K562 (cell line): ENCODE results near the gene MRPL38. TPM values are rescaled to one million over a fixed set of nuclear protein-coding genes. Genes with fewer than 3 reads are reported as not detected.
A peak's percentile ranks its signal among the peaks of the same experiment; 100 is the strongest.

Experiments used
- CEBPG ChIP-seq, 3 experiments: fragments of 200-800 bp in 1 of 3; sonication (Bioruptor generic) in 1 of 3; sonication (generic) in 1 of 3; formaldehyde crosslinking in 1 of 3; IDR thresholded peaks in 2 of 3; conservative IDR thresholded peaks in 1 of 3; 2 replicates each; pipeline versions ENCODE4 v1.6.1 to v1.8.0; 2016 to 2022; ENCODE audit warnings: missing compliant biosample characterization in 2 of 3, missing genetic modification characterization in 2 of 3, mild to moderate bottlenecking in 1 of 3, missing genetic modification reagents in 1 of 3
- COPS2 ChIP-seq: fragments of 450-650 bp; conservative IDR thresholded peaks from 2 replicates; pipeline ENCODE4 v1.6.1; 2016; ENCODE audit warnings: mild to moderate bottlenecking, moderate library complexity
- ERF ChIP-seq: fragments of 450-650 bp; formaldehyde crosslinking; IDR thresholded peaks from 2 replicates; pipeline ENCODE4 v1.4.0; 2020; ENCODE audit warnings: mild to moderate bottlenecking, mixed read lengths
- FOSL1 ChIP-seq: fragments of 200-800 bp; sonication (Bioruptor generic); conservative IDR thresholded peaks from 2 replicates; pipeline ENCODE4 v1.6.1; 2016; ENCODE audit warnings: missing genetic modification characterization, missing compliant biosample characterization
- GABPB1 ChIP-seq: sonication (generic); formaldehyde crosslinking; IDR thresholded peaks from 2 replicates; pipeline ENCODE4 v1.8.0; 2022; ENCODE audit warnings: mild to moderate bottlenecking, missing genetic modification reagents
- HMG20A ChIP-seq: fragments of 450-650 bp; formaldehyde crosslinking; conservative IDR thresholded peaks from 2 replicates; pipeline ENCODE4 v1.4.0; 2020; ENCODE audit warnings: mild to moderate bottlenecking, mixed read lengths
- KDM2B ChIP-seq: fragments of 250-450 bp; sonication (Bioruptor Pico); IDR thresholded peaks from 2 replicates; pipeline ENCODE4 v1.8.0; 2021; ENCODE audit warnings: mild to moderate bottlenecking, moderate library complexity
- MAFG ChIP-seq: fragments of 450-650 bp; conservative IDR thresholded peaks from 2 replicates; pipeline ENCODE4 v1.6.1; 2016; ENCODE audit warnings: missing genetic modification characterization, missing compliant biosample characterization
- MEF2D ChIP-seq: conservative IDR thresholded peaks from 2 replicates; pipeline ENCODE4 v1.6.1; 2016; ENCODE audit warnings: low read depth, missing genetic modification characterization, missing compliant biosample characterization
- NBN ChIP-seq: fragments of 450-650 bp; IDR thresholded peaks from 2 replicates; pipeline ENCODE4 v1.6.1; 2016; ENCODE audit warnings: low read depth, mild to moderate bottlenecking
- NFRKB ChIP-seq: fragments of 450-650 bp; IDR thresholded peaks from 2 replicates; pipeline ENCODE4 v1.6.1; 2016; ENCODE audit warnings: low read depth
- POLR3A ChIP-seq: IDR thresholded peaks from 2 replicates; pipeline ENCODE4 v1.6.1; 2011; ENCODE audit warnings: borderline replicate concordance, mild to moderate bottlenecking, moderate library complexity; ENCODE audit not compliant: insufficient read length, insufficient read depth; ENCODE audit errors: extremely low read depth
- RBM25 ChIP-seq: fragments of 200-400 bp; formaldehyde crosslinking; IDR thresholded peaks from 2 replicates; pipeline ENCODE4 v1.6.1; 2018; ENCODE audit warnings: low read length, low read depth, moderate library complexity; ENCODE audit not compliant: severe bottlenecking
- RUNX1 ChIP-seq: sonication (generic); IDR thresholded peaks from 2 replicates; pipeline ENCODE4 v1.6.1; 2016; ENCODE audit warnings: antibody characterized with exemption, low read depth
- SAFB ChIP-seq: fragments of 200-400 bp; formaldehyde crosslinking; IDR thresholded peaks from 2 replicates; pipeline ENCODE4 v1.6.1; 2017; ENCODE audit warnings: low read depth, low read length, borderline replicate concordance
- THRAP3 ChIP-seq: fragments of 450-650 bp; IDR thresholded peaks from 2 replicates; pipeline ENCODE4 v1.6.1; 2016; ENCODE audit warnings: mild to moderate bottlenecking, inconsistent platforms, borderline replicate concordance
- ZKSCAN3 ChIP-seq: fragments of 250-450 bp; sonication (Bioruptor Pico); IDR thresholded peaks from 2 replicates; pipeline ENCODE4 v1.4.0; 2020
- ZNF239 ChIP-seq: fragments of 250-450 bp; sonication (Bioruptor Pico); IDR thresholded peaks from 2 replicates; pipeline ENCODE4 v1.4.0; 2020; ENCODE audit warnings: mild to moderate bottlenecking
- ZNF431 ChIP-seq: sonication (generic); formaldehyde crosslinking; IDR thresholded peaks from 2 replicates; pipeline ENCODE4 v1.8.0; 2022; ENCODE audit warnings: mild to moderate bottlenecking, missing genetic modification reagents
- ZNF830 ChIP-seq: fragments of 250-450 bp; sonication (Bioruptor Pico); IDR thresholded peaks from 2 replicates; pipeline ENCODE4 v1.5.0; 2021; ENCODE audit warnings: mild to moderate bottlenecking
- polyA plus RNA-seq, 8 experiments: library from polyadenylated mRNA; depleted of rRNA in 4 of 8; stranded (reverse) in 5 of 8; unstranded in 3 of 8; fragments of >200 nt; fragmentation: Nextera tagmentation in 2 of 8; fragmentation: Illumina TruSeq in 1 of 8; extraction: Ambion mirVana in 2 of 8; extraction: Trizol in 1 of 8; gene quantifications; 2 replicates each; pipeline versions ENCODE4 v1.2.1 to v1.2.3, GENCODE V29; 2011 to 2014; ENCODE audit warnings: inconsistent platforms in 1 of 8, missing spikeins in 1 of 8
- total RNA-seq, 7 experiments: library from RNA; depleted of rRNA in 6 of 7; stranded (reverse); fragments of >200 nt in 6 of 7; fragmentation: Illumina TruSeq in 2 of 7; extraction: Trizol in 2 of 7; gene quantifications; 2 replicates each; pipeline versions ENCODE4 v1.2.1 to v1.2.3, GENCODE V29; 2011 to 2021; ENCODE audit warnings: low replicate concordance in 1 of 7
- TF ChIP-seq, protein P1 (sequence below): sonication (generic); formaldehyde crosslinking; IDR thresholded peaks from 2 replicates; pipeline ENCODE4 v1.8.1; 2023; ENCODE audit warnings: mild to moderate bottlenecking, missing genetic modification reagents

The MRPL38 gene
- total and polyA plus RNA-seq, 9 of the 15 experiments (the other 6 are each of a cell fraction or from before 2014, with no cell fraction given): 4.5 to 154 (median 48.5) TPM

DNA sequence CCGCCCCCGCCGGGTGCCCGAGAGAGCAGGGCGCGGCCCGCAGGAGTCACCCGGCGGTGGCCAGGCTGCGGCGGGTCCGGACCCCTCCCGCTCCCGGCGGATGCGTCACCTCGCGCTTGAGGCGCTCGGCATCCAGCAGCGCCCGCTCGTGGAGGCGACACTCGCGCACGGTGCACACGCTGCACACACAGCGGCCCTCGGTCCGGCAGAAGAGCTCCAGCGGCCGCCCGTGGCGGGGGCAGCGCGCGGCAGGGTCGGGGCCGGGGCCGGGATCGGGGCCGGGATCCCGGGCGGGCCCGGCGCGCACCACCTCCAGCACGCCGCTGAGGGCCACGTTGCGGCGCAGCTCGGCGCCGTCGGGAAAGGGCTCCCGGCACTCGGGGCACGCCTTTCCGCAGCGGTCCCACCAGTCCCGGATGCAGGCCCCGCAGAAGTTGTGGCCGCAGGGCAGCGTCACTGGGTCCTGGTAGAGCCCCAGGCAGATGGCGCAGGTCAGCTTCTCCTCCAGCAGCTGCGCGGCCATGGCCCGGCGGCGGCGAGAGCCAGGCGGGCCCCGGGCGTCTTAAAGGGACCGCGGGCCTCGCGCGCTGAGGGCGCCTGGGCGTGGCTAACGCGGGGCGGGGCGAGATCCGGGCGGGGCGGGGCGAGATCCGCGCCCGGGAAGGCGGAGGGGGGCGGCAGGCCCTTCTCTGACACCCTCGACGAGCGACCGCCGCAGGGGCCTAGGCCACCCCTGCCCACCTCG, 8.1 kb downstream of the MRPL38 start, which contains the start of gene TRIM65 (continued):
- TF ChIP-seq SAFB (peak; percentile 80), THRAP3 (no peak), ZNF431 (CRISPR knock-in tag) (peak; percentile 62), FOSL1 (tag) (peak; percentile 95), POLR3A (no peak), MEF2D (no peak), ZNF830 (no peak), CEBPG (CRISPR knock-in tag; IDR thresholded peaks at IDR 0.05) (no peak), CEBPG (tag; conservative IDR thresholded peaks at IDR 0.05 in 1 of 2, IDR thresholded peaks at IDR 0.05 in 1 of 2) (no peak), NFRKB (no peak), ERF (CRISPR knock-in tag) (no peak), NBN (no peak), KDM2B (CRISPR knock-in tag) (0 out of 2 replicates have a peak, but pooled peaks have one; percentile 35), ZNF239 (CRISPR knock-in tag) (no peak), ZKSCAN3 (CRISPR knock-in tag) (no peak), GABPB1 (CRISPR knock-in tag) (peak; percentile 81), RBM25 (no peak), COPS2 (no peak), MAFG (tag) (no peak), HMG20A (no peak), RUNX1 (no peak)
- TF ChIP-seq, protein P1, sequence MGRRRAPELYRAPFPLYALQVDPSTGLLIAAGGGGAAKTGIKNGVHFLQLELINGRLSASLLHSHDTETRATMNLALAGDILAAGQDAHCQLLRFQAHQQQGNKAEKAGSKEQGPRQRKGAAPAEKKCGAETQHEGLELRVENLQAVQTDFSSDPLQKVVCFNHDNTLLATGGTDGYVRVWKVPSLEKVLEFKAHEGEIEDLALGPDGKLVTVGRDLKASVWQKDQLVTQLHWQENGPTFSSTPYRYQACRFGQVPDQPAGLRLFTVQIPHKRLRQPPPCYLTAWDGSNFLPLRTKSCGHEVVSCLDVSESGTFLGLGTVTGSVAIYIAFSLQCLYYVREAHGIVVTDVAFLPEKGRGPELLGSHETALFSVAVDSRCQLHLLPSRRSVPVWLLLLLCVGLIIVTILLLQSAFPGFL (CRISPR knock-in tag): peak; percentile 94
